Epidermal melanocyte (primary cell): ENCODE results near the gene HTRA2.
A peak's percentile ranks its signal among the peaks of the same experiment; 100 is the strongest.

Experiments
- DNase-seq: peaks from one replicate; pipeline ENCODE4 v3.0.0; 2011; ENCODE audit warnings: low spot score; ENCODE audit not compliant: insufficient read length

Gene HTRA2

DNA sequence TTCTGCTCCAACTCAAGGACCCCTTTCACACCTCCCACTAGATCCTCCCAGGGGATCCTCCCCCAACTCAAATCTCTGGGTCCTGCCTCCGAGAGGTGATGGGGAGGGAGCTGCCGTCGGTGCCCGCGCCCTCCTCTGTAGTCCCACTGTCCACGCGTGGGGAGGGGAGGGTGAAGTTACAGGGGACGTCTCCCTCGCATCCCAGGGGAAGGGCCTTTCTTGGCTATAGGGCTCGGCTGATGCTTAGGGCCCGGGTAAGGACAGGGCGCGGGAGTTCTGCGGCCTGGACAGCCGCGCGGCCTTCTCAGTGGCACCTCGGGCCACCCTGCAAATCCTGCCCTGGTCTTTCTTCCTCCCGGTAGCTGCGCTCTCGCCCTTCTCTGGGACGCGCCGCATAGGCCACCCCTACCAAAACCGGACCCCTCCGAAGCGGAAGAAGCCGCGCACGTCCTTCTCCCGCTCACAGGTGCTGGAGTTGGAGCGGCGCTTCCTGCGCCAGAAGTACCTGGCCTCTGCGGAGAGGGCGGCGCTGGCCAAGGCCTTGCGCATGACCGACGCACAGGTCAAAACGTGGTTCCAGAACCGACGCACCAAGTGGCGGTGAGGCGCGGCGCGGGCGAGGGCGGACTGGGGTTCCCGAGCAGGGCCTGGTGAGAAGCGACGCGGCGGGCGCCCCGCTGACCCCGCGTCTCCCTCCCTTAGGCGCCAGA, 14.3 kb upstream of the HTRA2 start:
- DNase-seq, result no peak

DNA sequence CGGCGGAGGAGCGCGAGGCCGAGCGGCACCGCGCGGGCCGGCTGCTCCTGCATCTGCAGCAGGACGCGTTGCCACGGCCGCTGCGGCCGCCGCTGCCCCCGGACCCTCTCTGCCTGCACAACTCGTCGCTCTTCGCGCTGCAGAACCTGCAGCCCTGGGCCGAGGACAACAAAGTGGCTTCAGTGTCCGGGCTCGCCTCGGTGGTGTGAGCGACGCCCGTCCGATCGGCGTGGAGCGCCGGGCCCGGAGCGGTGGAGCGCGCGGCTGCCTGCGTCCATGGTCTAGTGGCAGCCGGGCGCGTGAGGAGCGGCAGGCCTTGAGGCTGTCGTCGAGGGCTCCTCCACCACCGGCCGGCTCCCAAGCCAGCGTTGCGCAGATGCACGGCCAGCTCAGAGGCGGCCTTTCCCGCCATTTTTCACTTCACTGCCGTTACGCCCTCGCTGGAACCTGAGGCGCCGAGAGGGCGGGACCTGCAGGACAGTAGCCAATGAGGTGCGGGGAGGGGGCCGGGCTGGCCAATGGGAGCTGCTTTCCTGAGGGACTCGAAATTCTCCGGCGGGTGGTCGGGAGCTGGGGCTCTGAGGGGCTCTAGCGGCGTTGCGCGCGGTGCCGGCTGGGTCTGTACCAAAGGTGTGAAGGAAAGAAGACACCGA, 13.6 kb upstream of the HTRA2 start:
- peak; percentile 81 for DNase-seq

DNA sequence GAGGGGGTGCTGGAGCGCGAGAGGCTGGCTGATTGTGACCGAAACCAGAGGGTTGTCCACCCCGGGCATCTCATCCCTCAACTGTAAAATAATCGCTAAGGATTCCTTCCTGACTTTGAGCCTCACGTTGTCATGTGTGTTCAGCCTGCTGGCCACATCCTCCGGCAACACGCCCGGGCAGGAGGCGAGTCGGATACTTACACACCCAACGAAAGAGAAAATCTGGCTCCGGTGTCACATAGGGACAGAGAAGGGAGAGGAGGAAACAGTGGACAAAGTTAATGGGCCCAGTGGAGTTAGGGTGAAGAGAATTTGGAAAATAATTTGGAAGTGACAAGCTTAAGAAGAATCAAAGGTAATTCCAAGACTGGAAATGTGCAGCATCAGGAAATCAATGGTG, 13.1 kb upstream of the HTRA2 start:
- no peak for DNase-seq

DNA sequence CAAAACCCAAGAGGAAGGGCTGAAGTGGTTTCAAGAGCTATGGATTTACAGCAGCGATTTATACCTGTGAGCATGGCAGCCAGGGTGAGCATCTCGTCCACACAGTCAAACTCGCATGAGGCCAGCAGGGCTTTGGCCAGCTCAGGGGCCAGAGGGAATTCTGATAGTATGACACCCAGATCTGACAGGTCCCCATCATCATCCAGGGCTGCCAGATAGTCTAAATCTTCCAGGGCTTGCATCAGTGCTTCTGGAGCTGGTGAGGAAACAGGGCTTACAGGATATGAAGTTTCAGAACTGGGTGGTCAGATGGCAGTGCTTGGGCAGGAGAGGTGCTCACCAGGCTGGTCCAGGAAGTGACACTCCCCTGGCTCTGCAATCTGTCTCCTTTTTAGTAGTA, 7.2 kb upstream of the HTRA2 start:
- no peak for DNase-seq

DNA sequence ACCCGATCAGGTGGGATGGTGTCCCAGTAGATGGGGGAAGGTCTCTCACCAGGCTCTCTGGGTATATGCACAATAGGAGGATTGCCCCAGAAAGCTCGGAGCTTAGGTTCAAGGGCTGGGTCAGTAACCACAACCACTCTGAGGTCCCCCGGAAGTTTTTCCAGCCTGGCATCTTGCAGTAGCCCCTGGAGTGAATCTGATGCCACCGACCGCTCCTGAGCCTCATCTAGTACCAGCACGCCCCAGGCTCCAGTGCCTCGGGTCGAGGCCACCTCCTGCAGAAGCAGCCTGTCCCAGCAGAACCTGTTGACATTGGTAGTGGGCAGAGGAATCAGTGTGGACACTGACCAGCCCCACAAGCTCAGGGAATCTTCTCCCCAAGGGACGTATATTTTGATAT, 5.7 kb upstream of the HTRA2 start:
- DNase-seq, result no peak

DNA sequence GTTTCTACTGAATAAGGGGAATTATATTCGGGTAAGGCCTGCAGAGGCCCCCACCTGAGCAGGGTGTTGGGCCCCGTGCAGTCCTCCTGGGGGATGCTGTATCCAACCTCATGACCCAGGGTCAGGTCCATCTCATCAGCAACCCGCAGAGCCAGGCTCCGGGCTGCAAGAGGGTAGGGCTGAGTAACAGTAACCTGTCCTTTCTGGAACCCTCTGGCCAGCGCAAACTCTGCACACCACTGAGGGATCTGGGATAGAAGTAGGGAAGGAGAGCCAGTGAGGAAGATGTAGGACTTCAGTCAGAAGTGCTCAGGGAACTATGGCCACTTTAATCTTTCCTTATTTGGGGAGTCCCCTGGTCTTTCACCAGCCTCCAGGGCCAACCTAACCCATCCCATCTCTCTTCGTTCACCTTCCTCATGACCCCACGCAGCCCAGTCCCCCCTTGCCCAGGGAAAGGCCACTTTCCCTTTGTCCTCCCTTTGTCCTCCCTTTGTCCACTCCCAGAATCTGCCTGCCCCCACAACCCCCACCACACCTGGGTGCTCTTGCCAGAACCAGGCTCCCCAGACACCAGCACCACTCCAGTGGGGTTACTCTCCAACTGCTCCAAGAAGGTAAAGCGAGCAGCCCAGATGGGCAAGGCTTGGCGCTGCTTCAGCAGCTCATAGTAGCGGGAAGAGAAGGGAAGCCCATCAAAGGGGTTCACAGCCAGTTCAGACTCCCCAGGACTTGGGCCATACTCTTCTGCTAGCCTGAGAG, 4.6 kb upstream of the HTRA2 start:
- no peak for DNase-seq

DNA sequence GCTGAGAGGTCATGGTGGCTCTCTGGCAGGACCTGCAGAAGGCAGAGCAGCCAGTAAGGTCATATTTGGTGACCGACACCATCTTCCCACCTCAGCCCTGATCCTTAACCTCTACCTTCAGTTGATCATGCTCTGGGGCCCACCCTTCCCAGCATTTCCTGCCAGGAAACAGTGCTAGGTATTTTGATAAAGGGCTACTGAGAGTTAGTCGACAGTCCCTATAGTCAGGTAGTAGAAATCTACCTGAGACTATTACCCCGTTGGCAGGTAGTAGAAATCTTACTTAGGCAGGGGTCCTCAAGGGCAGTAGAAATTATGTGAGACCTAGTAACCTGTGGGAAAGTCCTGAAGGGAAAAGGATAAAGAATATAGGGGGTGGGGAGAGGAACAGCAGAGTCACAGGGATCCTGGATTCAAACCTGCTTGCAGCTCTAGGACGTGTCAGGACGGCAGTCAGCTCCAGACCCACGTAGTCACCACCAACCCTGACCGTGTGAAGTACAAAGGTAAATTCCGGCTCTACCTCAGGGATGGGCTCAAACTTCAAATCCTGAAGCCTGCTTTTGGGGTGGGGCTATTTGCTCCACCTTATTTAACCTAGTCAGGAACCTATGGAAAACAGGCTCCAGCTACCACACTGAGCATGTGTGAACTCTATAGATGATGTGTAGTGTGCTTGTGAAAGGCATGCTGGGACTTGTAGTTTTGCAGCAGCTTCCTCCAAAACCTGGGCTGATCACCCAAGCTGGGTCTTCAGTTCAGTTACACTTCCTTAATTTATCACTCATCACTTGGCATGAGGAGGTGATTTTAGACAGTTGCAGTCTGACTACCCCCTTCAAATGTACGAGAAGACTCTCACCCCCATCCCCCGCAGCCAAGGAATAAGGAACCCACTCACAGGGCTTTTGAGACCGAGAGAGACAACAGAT, 3.8 kb upstream of the HTRA2 start, which contains the start of gene DQX1:
Gene DQX1 (minus strand): TSS at position 515 of the 932 bp plus-strand sequence. CDS start 502 bp downstream, at position 13.
- no peak for DNase-seq

DNA sequence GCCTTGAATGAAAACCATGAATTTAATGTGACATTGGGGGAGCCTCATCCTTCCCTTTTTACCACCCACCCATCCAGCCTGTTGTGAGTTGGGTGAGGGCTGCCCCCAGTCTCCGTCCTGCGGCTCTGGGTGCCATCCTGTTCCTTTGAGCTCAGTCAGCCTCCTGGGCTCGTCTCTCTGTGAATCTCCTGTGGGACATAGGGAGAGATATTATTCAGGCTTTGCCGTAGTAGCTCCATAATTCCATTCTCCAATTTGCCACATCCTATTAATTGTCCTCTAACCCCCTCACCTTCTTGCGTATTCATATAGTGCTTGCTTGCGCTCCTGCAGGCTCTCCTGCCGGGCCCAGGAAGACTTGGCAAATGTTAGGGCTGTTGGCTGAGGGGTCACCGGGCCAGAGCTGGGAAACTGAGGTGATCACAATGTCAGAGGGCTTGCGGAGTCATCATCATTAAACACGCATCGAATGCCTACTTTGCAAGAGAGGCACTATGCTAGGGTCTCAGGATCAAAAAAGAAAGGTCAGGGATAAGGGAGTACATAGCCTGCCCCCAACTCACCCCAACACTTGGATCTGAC, 3.0 kb upstream of the HTRA2 start:
- no peak for DNase-seq

DNA sequence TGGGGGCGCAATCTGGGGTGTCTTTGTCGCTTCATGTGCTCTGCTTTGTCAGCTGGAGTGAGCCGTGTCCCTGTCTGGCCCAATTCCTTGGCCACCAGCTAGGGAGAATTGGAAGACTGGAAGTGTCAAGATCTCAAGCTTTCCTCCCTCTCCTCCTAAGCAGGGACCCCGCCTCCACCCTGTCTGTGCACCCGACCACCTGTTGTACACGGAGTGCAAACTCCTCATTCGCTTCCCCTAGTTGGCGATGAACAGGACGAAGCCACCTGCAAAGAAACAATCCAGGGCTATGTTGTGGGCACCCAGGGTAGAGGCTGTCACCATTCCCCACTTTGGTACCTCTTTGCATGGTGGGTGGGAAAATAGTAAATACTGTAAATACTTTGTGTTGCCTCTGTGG, 2.0 kb upstream of the HTRA2 start:
- DNase-seq, result no peak

DNA sequence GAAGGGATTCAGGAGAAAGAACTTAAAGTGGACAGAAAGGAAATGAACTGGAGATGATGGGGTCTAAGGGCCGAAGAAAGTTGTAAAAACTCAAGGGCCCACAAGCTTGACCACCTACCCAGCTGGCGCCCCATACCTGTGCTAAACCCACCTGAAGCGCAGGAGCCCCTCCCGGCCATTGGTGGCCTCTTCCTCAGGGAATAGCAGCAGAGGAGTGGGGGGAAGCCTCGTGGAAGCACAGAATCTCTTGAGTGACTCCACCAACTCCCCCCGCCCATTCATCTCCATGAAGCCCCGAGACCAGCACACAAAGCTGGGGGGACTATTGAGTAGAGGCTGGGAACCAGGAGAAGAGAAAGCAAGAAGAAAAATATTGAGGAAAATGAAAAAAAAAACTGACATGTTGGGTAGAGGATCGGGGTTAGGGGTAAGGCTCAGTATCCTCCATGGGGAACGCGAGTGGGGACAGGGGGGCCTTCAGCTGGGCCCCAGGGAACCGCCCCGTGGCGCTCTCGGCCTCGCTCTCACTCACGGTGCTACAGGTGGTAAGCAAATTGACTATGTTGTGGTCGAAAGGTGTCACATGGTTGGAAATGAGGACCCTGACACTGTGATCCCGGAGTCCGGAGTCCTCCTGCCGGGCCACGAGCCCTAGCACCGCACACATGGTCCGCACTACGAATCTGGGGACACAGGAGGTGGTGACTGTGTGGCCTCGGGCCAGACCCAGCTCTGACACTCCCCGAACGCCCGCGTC, 955 bp upstream of the HTRA2 start:
- no peak for DNase-seq

DNA sequence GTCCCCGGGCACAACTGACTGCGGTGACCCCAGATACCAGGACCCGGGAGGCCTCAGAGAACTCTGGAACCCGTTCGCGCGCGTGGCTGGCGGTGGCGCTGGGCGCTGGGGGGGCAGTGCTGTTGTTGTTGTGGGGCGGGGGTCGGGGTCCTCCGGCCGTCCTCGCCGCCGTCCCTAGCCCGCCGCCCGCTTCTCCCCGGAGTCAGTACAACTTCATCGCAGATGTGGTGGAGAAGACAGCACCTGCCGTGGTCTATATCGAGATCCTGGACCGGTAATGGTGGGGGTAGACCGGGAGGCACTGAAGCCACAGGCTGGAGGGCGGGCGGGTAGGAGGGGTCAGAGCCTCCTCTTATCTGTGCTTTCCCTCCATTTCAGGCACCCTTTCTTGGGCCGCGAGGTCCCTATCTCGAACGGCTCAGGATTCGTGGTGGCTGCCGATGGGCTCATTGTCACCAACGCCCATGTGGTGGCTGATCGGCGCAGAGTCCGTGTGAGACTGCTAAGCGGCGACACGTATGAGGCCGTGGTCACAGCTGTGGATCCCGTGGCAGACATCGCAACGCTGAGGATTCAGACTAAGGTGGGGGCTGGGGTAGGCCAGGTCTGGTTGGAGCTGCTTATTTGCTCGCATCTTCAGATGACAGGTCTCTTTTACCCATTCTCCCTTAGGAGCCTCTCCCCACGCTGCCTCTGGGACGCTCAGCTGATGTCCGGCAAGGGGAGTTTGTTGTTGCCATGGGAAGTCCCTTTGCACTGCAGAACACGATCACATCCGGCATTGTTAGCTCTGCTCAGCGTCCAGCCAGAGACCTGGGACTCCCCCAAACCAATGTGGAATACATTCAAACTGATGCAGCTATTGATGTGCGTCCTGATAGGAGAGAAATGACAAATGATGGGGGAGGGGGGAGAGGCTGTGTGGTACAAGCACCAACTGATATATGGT, 780 bp downstream of the HTRA2 start:
- no peak for DNase-seq

DNA sequence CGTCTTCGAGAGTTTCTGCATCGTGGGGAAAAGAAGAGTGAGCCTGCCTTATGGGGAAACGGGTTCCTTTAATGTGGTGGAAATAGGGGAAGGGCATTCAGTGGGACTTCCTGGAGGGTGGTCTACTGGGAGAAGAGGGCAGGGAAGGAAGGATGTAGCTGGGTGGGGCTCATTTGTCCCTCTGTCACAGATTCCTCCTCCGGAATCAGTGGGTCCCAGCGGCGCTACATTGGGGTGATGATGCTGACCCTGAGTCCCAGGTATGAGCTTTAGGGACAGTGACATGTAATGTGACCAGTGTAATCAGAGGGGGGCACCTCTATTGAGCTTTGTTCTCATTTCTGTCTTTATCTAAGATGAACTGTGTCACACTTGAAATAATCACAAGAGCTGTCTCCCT, 1.9 kb downstream of the HTRA2 start:
- DNase-seq, result no peak

DNA sequence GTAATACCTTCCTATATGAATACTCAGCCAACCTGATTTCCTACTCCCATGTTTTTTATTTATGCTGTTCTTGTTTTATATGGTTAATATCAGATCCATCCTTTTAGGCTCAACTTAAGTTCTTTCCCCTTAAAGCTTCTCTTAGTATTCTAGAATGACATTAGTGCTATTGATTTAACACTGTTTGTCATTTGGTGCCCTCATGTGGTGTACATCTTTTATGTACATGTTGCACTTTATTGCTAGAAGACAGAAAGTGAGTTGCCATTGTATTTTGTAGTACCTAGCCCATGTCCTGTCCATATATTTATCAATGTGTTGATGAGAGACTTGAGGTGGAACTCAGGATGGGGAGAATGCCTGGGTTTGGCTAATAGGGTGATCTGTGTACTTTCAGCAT, 2.5 kb downstream of the HTRA2 start:
- no peak for DNase-seq

DNA sequence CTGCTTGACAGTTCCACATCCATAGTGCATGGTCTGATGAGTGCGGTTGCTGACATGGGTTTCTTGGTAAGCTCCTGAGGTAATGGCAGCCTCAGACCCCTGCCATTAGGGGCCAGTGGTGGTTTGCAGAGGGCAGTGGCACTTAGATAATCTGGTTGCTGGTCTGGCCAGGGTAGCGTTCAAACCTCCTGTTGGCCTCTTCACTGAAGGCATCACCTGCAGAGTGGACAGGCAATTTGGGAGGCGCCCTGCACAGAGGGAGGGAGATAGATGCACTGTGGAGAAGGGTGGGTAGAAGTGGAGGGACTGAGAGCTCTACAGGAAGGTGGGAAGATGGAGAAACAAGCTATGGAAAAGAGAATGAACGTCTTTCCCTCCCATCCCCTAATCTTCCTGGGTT, 3.7 kb downstream of the HTRA2 start:
- DNase-seq, result no peak

DNA sequence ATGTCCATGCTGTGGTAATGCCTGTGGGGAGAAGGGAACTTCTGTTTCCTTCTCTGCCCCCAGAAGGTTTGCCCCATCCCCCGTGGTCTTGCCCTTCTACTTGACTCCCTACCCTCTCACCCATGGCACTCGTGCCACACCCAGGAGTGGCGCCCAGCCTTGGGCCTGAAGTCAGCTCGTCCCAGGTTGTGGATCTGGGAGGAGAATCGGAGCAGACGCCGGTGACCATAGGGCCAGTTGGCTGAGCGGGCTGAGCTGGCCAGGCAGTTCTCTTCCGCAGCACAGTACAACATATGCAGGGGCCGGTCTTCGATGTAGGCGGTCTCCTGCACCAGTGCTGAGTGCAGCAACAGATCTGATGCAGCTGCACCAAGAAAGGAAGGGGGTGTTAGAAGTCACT, 4.7 kb downstream of the HTRA2 start:
- no peak for DNase-seq

DNA sequence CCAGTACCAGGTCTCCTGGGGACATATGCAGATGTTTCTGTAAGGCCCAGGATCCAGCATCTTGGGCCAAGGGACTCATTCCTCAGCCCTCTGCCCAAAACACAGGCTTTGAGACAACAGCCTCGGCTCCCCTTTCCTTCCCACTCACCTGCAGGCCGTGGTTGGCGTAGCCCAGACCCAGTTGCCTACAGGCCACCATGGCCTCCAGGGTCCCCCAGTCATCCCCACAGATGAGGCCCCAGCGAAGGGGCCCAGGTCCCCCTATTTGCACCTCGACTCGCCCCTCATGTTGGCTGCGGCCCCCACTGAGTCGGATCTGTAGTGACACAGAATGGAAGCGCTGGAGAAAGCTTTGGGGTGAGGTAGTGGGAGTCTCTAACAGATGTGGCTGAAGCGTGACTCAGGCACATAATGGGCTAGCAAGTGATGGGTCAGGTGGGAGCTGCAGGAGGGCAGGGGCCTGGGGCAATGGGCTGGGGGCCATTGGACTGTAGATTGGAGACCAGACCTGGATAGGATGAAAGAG, 5.8 kb downstream of the HTRA2 start:
- DNase-seq, result no peak

DNA sequence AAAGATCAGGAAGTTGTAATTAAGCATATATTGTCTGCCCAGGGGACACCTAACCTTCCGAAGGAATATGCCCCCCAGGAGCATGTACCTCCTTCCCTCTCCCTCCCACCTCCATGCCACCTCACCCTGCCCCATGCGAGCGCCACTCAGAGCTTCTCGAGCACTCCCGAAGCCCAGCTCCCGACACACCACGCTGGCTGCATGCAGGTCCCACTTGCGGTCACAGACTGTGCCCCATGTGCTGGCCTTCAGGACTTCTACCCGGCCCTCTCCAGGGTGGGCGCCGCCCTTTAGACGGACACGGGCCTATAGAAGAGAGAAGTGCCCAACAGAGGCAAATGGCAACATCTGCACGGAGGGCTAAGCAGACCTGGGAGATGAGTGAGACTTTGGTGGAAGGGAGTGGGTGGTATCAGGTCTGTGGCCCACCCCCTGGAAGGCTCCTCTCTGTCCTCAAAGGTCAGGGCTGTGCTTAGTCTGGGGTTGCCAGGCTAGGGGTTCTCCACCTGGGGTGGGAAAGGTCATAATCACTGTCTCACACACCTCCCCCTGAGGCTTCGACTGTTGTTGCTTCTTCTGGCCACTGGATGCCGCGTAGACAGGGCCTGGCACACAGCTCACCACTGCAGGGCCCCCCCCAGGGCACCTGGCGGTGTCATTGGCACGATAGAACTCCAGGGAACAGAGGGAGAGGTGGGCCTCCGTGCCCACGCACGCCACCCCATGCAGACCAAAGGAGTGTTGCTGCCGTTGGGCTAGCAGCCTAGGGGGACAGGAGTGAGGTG, 6.6 kb downstream of the HTRA2 start:
- no peak for DNase-seq

DNA sequence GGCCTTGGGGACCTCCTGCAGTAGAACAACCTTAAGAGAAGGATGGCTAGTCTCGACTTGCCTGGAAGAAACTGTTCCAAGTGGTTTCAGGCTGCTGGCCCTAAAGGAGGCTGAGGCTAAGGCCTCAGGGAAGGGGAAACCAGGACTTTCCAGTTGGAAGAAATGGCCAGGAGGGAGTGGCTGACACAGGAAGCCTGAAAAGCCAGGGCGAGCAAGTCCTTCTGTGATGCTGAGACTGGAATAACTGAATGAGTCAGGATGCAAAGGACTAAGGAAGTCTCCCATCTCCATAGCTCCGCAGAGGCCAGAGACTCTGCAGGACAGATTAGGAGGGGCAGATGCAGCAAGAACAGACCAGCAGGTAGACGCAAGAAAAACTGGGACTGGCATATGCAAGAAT, 7.4 kb downstream of the HTRA2 start:
- DNase-seq, result no peak
